Trophoblast cell (in vitro differentiated cells and primary cell): ENCODE results near the gene NPTX1.

Experiments
- DNase-seq, 2 donors: peaks; one replicate each; pipeline ENCODE4 v3.0.0-alpha.2; 2016
- H2AFZ ChIP-seq: 2 replicates; pipeline ENCODE4 v1.6.1; 2013; ENCODE audit warnings: low read length, moderate library complexity, mild to moderate bottlenecking; ENCODE audit not compliant: insufficient read depth, poor library complexity
- H2AK5ac ChIP-seq: 2 replicates; pipeline ENCODE4 v1.6.1; 2013; ENCODE audit warnings: mild to moderate bottlenecking, low read length
- H2BK120ac ChIP-seq: 2 replicates; pipeline ENCODE4 v1.6.1; 2013; ENCODE audit warnings: low read length, mild to moderate bottlenecking, moderate library complexity; ENCODE audit not compliant: insufficient read depth, poor library complexity
- H2BK12ac ChIP-seq: 2 replicates; pipeline ENCODE4 v1.6.1; 2013; ENCODE audit warnings: mild to moderate bottlenecking, low read length, moderate library complexity
- H2BK5ac ChIP-seq: 2 replicates; pipeline ENCODE4 v1.6.1; 2013; ENCODE audit warnings: low read length, low read depth, moderate library complexity, mild to moderate bottlenecking; ENCODE audit not compliant: poor library complexity
- H3K14ac ChIP-seq: 2 replicates; pipeline ENCODE4 v1.6.1; 2013; ENCODE audit warnings: mild to moderate bottlenecking, low read length
- H3K18ac ChIP-seq: 2 replicates; pipeline ENCODE4 v1.6.1; 2013; ENCODE audit warnings: mild to moderate bottlenecking, low read length
- H3K23ac ChIP-seq: 2 replicates; pipeline ENCODE4 v1.6.1; 2013; ENCODE audit warnings: low read length
- H3K27ac ChIP-seq: 2 replicates; pipeline ENCODE4 v1.5.1; 2013; ENCODE audit warnings: low read depth, mild to moderate bottlenecking, inconsistent platforms, low read length, moderate library complexity
- H3K27me3 ChIP-seq: 2 replicates; pipeline ENCODE4 v1.6.1; 2013; ENCODE audit warnings: inconsistent platforms, mild to moderate bottlenecking, low read length, moderate library complexity; ENCODE audit not compliant: insufficient read depth
- H3K36me3 ChIP-seq, 2 experiments: 1 replicate in 1 of 2; 2 replicates in 1 of 2; pipeline ENCODE4 v1.6.1; 2013; ENCODE audit warnings: low read length in 2 of 2, mild to moderate bottlenecking in 2 of 2, moderate library complexity in 1 of 2; ENCODE audit not compliant: insufficient read depth in 2 of 2, control insufficient read depth in 1 of 2
- H3K4ac ChIP-seq: 2 replicates; pipeline ENCODE4 v1.6.1; 2013; ENCODE audit warnings: low read depth, mild to moderate bottlenecking, low read length, moderate library complexity
- H3K4me1 ChIP-seq, 2 experiments: 1 replicate in 1 of 2; 2 replicates in 1 of 2; pipeline ENCODE4 v1.6.1; 2013; ENCODE audit warnings: low read length in 2 of 2, mild to moderate bottlenecking in 2 of 2, moderate library complexity in 1 of 2; ENCODE audit not compliant: insufficient read depth in 2 of 2, control insufficient read depth in 1 of 2
- H3K4me2 ChIP-seq: 2 replicates; pipeline ENCODE4 v1.6.1; 2013; ENCODE audit warnings: inconsistent platforms, mild to moderate bottlenecking, low read length, moderate library complexity
- H3K4me3 ChIP-seq: 2 replicates; pipeline ENCODE4 v1.5.1; 2013; ENCODE audit warnings: mild to moderate bottlenecking, low read depth, low read length, inconsistent platforms
- H3K79me1 ChIP-seq: one replicate; pipeline ENCODE4 v1.6.1; 2013; ENCODE audit warnings: low read length
- H3K79me2 ChIP-seq: 2 replicates; pipeline ENCODE4 v1.6.1; 2013; ENCODE audit warnings: low read length, mild to moderate bottlenecking; ENCODE audit not compliant: control insufficient read depth, insufficient read depth, poor library complexity
- H3K9ac ChIP-seq: 2 replicates; pipeline ENCODE4 v1.6.1; 2013; ENCODE audit warnings: mild to moderate bottlenecking, low read length
- H3K9me3 ChIP-seq: 2 replicates; pipeline ENCODE4 v1.6.1; 2013; ENCODE audit warnings: low read depth, mild to moderate bottlenecking, control low read depth, inconsistent platforms, low read length; ENCODE audit not compliant: insufficient read depth
- H4K12ac ChIP-seq: 2 replicates; pipeline ENCODE4 v1.6.1; 2013; ENCODE audit warnings: low read depth, mild to moderate bottlenecking, low read length, moderate library complexity
- H4K8ac ChIP-seq: 2 replicates; pipeline ENCODE4 v1.6.1; 2013; ENCODE audit warnings: low read depth, mild to moderate bottlenecking, low read length, moderate library complexity
- H4K91ac ChIP-seq: one replicate; pipeline ENCODE4 v1.6.1; 2013; ENCODE audit warnings: low read depth, mild to moderate bottlenecking, low read length, moderate library complexity
- WGBS: extraction: QIAGEN DNeasy Blood & Tissue Kit; methylation state at CpG from one replicate; pipeline ENCODE4 v1.1.7; 2013; ENCODE audit warnings: missing lambda C conversion rate; ENCODE audit not compliant: insufficient read length, insufficient coverage; ENCODE audit errors: extremely low coverage; 5-methylcytosine and 5-hydroxymethylcytosine counted together

NPTX1 gene

GRCh38 chr17:80520810-80521455, 44.5 kb upstream of the NPTX1 start:
- Histone ChIP-seq H3K18ac (no peak overlapping the region), H3K9me3 (peaks cover 8% of the 10 kb centered on the region), H3K27me3 (no peaks in the 10 kb centered on the region), H3K4me3 (no peak overlapping the region), H4K91ac (no peak overlapping the region), H4K12ac (no peak overlapping the region), H3K9ac (no peak overlapping the region), H3K4me2 (no peak overlapping the region), H3K4me1 (no peaks in the 10 kb centered on the region), H3K23ac (no peak overlapping the region), H3K79me1 (no peaks in the 10 kb centered on the region), H3K4ac (no peak overlapping the region), H2AFZ (no peak overlapping the region), H3K14ac (no peak overlapping the region), H2BK120ac (no peak overlapping the region), H3K79me2 (no peaks in the 10 kb centered on the region), H3K36me3 (no peaks in the 10 kb centered on the region), H4K8ac (no peak overlapping the region), H2AK5ac (no peak overlapping the region), H2BK5ac (no peak overlapping the region), H2BK12ac (no peak overlapping the region), H3K27ac (no peak overlapping the region)
- WGBS: no CpG with 5 or more reads among the region's 10 CpGs
- no peak for DNase-seq

- Histone ChIP-seq H3K36me3 (no peaks in the 10 kb centered on the region), H3K79me1 (no peaks in the 10 kb centered on the region), H3K18ac (no peak overlapping the region), H3K4me1 (no peaks in the 10 kb centered on the region), H3K79me2 (no peaks in the 10 kb centered on the region), H4K91ac (no peak overlapping the region), H3K23ac (no peak overlapping the region), H3K4me3 (no peak overlapping the region), H3K4ac (no peak overlapping the region), H4K8ac (no peak overlapping the region), H2BK5ac (no peak overlapping the region), H3K27ac (no peak overlapping the region), H2BK12ac (no peak overlapping the region), H4K12ac (no peak overlapping the region), H2AK5ac (no peak overlapping the region), H2BK120ac (no peak overlapping the region), H3K4me2 (no peak overlapping the region), H3K9ac (no peak overlapping the region), H2AFZ (no peak overlapping the region), H3K9me3 (peaks cover 8% of the 10 kb centered on the region), H3K14ac (no peak overlapping the region), H3K27me3 (no peaks in the 10 kb centered on the region)
- WGBS: no CpG with 5 or more reads among the region's 7 CpGs
- DNase-seq: no peak
Observed at GRCh38 chr17:80519091-80519781, 42.8 kb upstream of the NPTX1 start.

GRCh38 chr17:80518392-80518791, 42.0 kb upstream of the NPTX1 start:
- Histone ChIP-seq H2BK5ac (no peak overlapping the region), H3K14ac (no peak overlapping the region), H3K36me3 (no peaks in the 10 kb centered on the region), H3K4me1 (no peaks in the 10 kb centered on the region), H3K4ac (no peak overlapping the region), H3K79me2 (no peaks in the 10 kb centered on the region), H4K91ac (no peak overlapping the region), H2AFZ (no peak overlapping the region), H2AK5ac (no peak overlapping the region), H3K4me2 (no peak overlapping the region), H3K18ac (no peak overlapping the region), H3K23ac (no peak overlapping the region), H3K9ac (no peak overlapping the region), H3K4me3 (no peak overlapping the region), H3K79me1 (no peaks in the 10 kb centered on the region), H3K9me3 (peaks cover 9% of the 10 kb centered on the region), H3K27ac (no peak overlapping the region), H2BK12ac (no peak overlapping the region), H3K27me3 (no peaks in the 10 kb centered on the region), H2BK120ac (no peak overlapping the region), H4K8ac (no peak overlapping the region), H4K12ac (no peak overlapping the region)
- 91% methylated on average over 1 of the region's 1 CpG for WGBS
- DNase-seq: no peak

GRCh38 chr17:80517641-80518040, 41.2 kb upstream of the NPTX1 start:
- Histone ChIP-seq H4K8ac (no peak overlapping the region), H3K4ac (no peak overlapping the region)

More at GRCh38 chr17:80517641-80518040, 41.2 kb upstream of the NPTX1 start:
- Histone ChIP-seq H3K23ac (no peak overlapping the region), H3K27ac (no peak overlapping the region), H3K9ac (no peak overlapping the region), H3K27me3 (no peaks in the 10 kb centered on the region), H3K9me3 (peaks cover 4% of the 10 kb centered on the region), H2AK5ac (no peak overlapping the region), H2BK5ac (no peak overlapping the region), H3K79me1 (no peaks in the 10 kb centered on the region), H2BK12ac (no peak overlapping the region), H3K4me1 (no peaks in the 10 kb centered on the region), H4K12ac (no peak overlapping the region), H2AFZ (no peak overlapping the region), H2BK120ac (no peak overlapping the region), H3K14ac (no peak overlapping the region), H3K18ac (no peak overlapping the region), H3K4me3 (no peak overlapping the region), H3K36me3 (no peaks in the 10 kb centered on the region), H3K4me2 (no peak overlapping the region), H4K91ac (no peak overlapping the region), H3K79me2 (no peaks in the 10 kb centered on the region)
- no CpG with 5 or more reads among the region's 3 CpGs for WGBS
- no peak for DNase-seq
